ENCODE measurements around the gene LRG1. TPM values are rescaled to one million over a fixed set of nuclear protein-coding genes. Genes with fewer than 3 reads are reported as not detected.

The LRG1 gene
- total and polyA plus RNA-seq, 2 of the 13 experiments (the other 11 are each of a cell fraction or from before 2014, with no cell fraction given) = 12.0 to 39.3 TPM

- TF ChIP-seq HIC2 (CRISPR knock-in tag; IDR thresholded peaks at IDR 0.05; ENCODE audit: low read depth) (peak; percentile 75; the same call in 1 of the 2 replicates), RBM39 (IDR thresholded peaks at IDR 0.05; ENCODE audit: low read depth, low read length, poor library complexity, severe bottlenecking) (no peak), PHF5A (CRISPR knock-in tag; IDR thresholded peaks at IDR 0.05; ENCODE audit: low read depth, unreplicated experiment) (no peak), ZNF138 (CRISPR knock-in tag; IDR thresholded peaks at IDR 0.05; ENCODE audit: low read depth) (no peak), ELF1 (CRISPR knock-in tag; IDR thresholded peaks at IDR 0.05) (peak; percentile 80), FOSL2 (CRISPR knock-in tag; IDR thresholded peaks at IDR 0.05) (peak; percentile 35; the same call in 1 of the 2 replicates), KDM6A (CRISPR knock-in tag; IDR thresholded peaks at IDR 0.05; ENCODE audit: low read depth) (no peak), ZNF296 (CRISPR knock-in tag; conservative IDR thresholded peaks at IDR 0.05) (no peak), ZNF124 (CRISPR knock-in tag; IDR thresholded peaks at IDR 0.05) (0 out of 2 replicates have a peak, but pooled peaks have one; percentile 23), RBM22 (optimal IDR thresholded peaks at IDR 0.05; ENCODE audit: low read length) (no peak), ZNF543 (CRISPR knock-in tag; IDR thresholded peaks at IDR 0.05) (no peak), HDAC1 (CRISPR knock-in tag; IDR thresholded peaks at IDR 0.05) (no peak), MXI1 (IDR thresholded peaks at IDR 0.05; ENCODE audit: borderline replicate concordance, low read depth, low read length) (peak; percentile 13; the same call in 1 of the 3 replicates), PRMT3 (CRISPR knock-in tag; IDR thresholded peaks at IDR 0.05; ENCODE audit: borderline replicate concordance, low read depth) (peak; percentile 39; the same call in 1 of the 2 replicates), ZNF224 (CRISPR knock-in tag; IDR thresholded peaks at IDR 0.05) (0 out of 2 replicates have a peak, but pooled peaks have one; percentile 44), ZBTB39 (CRISPR knock-in tag; IDR thresholded peaks at IDR 0.05) (no peak)
- TF ChIP-seq, protein P1, sequence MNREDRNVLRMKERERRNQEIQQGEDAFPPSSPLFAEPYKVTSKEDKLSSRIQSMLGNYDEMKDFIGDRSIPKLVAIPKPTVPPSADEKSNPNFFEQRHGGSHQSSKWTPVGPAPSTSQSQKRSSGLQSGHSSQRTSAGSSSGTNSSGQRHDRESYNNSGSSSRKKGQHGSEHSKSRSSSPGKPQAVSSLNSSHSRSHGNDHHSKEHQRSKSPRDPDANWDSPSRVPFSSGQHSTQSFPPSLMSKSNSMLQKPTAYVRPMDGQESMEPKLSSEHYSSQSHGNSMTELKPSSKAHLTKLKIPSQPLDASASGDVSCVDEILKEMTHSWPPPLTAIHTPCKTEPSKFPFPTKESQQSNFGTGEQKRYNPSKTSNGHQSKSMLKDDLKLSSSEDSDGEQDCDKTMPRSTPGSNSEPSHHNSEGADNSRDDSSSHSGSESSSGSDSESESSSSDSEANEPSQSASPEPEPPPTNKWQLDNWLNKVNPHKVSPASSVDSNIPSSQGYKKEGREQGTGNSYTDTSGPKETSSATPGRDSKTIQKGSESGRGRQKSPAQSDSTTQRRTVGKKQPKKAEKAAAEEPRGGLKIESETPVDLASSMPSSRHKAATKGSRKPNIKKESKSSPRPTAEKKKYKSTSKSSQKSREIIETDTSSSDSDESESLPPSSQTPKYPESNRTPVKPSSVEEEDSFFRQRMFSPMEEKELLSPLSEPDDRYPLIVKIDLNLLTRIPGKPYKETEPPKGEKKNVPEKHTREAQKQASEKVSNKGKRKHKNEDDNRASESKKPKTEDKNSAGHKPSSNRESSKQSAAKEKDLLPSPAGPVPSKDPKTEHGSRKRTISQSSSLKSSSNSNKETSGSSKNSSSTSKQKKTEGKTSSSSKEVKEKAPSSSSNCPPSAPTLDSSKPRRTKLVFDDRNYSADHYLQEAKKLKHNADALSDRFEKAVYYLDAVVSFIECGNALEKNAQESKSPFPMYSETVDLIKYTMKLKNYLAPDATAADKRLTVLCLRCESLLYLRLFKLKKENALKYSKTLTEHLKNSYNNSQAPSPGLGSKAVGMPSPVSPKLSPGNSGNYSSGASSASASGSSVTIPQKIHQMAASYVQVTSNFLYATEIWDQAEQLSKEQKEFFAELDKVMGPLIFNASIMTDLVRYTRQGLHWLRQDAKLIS (CRISPR knock-in tag; IDR thresholded peaks at IDR 0.05) = 0 out of 2 replicates have a peak, but pooled peaks have one; percentile 38
- TF ChIP-seq, protein P2, sequence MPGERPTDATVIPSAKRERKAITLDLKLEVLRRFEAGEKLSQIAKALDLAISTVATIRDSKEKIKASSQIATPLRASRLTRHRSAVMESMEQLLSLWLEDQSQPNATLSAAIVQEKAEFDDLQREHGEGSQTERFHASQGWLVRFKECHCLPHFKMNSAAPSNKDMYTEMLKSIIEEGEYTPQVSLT (CRISPR knock-in tag; IDR thresholded peaks at IDR 0.05; ENCODE audit: borderline replicate concordance, low read depth) = no peak
- TF ChIP-seq, protein P3, sequence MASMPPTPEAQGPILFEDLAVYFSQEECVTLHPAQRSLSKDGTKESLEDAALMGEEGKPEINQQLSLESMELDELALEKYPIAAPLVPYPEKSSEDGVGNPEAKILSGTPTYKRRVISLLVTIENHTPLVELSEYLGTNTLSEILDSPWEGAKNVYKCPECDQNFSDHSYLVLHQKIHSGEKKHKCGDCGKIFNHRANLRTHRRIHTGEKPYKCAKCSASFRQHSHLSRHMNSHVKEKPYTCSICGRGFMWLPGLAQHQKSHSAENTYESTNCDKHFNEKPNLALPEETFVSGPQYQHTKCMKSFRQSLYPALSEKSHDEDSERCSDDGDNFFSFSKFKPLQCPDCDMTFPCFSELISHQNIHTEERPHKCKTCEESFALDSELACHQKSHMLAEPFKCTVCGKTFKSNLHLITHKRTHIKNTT (CRISPR knock-in tag; IDR thresholded peaks at IDR 0.05) = no peak
These were observed at the start of gene LRG1 (continued) for GRCh38 chr19:4539693-4540581.
